ENCODE data around the gene S100A12.
"Not testable (repeated sequence)": the region's sequence is repeated elsewhere in the genome, so short reads cannot be mapped to it uniquely, and the experiment has no call there.

Gene S100A12

DNA sequence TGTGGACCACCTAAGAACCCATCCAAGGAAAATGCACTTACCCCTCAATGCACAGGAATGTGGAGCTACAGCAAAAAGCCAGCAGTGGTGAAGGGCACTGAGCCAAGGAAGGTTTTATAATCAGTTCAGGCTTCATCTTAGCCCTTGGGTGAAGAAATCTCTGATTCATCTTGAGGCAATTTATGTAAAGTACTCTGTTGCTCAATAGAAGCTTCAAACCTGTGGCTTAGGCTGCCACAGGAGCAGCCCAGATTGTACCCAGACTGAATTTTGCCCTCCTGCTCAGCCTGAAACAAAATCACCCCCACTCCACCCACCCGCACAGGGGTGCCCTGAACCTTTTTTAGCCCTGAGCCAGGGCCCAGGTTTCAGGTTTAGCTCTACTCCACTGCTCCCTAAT lies at the start of gene S100A12:
TSS of gene S100A12 (minus strand) at position 111 of the 400 bp plus-strand sequence. CDS start 1,029 bp downstream, outside the sequence.
- in situ Hi-C loops (cut with MboI; ENCODE audit: low sequenced_read_pairs) = no loop called here

DNA sequence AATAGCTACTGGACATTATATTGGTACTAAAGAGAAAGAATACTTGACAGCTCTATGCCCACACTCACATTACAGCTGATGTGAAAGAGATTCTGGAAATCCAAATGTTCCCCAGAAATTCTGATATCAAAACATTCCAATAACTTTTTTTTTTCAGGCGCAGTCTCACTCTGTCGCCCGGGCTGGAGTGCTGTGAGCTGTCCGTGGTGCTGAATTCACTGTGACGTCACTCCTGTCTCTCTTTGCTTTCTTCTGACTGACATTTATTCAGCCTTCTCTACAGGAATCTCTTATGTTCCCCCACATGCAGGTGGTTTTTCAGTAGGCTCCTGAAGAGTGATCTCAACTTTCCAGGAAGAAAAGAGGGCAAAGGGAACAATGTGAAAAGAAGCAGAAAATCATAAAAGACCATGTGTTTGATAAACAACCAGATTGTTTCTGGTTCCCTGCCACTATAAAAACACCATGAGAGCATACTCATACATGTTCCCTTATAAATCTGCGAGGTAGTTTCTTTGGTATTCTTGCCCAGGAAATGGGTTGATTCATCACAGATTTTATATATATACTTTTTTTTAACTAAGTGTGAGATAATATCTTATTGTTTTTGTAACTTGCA lies 47.1 kb upstream of the S100A12 start:
- in situ Hi-C loops (cut with MboI; ENCODE audit: low sequenced_read_pairs) = no loop called here

DNA sequence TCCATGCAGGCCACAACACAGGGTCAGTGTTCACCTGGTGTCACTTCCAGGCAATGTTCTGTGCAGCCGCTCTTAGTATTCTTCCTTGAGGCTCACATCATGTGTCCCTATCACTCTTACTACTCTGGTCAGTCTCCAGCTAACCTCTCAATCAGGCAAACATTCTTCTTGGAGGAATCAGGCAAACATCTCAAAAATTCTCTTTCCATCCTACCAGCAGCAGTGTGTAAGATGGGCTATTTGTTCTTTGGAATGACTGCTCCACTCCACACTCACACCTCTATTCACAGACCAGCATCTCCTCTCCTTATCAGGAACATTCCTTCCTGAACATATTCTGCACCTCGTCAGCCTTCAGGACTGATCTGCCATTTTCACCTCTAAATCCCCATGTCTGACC lies 44.9 kb upstream of the S100A12 start:
- in situ Hi-C loops (cut with MboI; ENCODE audit: low sequenced_read_pairs) = no loop called here

DNA sequence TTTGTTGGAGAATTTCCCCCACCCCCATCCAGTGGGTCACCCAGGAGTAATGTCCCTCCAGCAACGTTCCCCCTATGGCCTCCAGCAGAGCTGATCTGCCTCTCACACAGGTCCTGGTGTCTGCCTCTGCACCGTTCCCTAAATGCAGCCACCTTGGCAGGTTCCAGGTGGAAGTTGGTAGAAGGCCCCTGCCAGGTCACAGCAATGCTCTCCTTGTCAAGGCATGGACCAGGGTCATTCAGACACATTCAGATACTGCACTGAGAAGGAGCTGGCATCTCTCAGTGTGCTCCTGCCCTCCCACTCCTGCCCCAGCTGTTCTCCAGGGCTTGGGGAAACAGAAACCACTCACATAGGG lies 44.0 kb upstream of the S100A12 start:
- in situ Hi-C loops (cut with MboI; ENCODE audit: low sequenced_read_pairs) = not testable (repeated sequence)

DNA sequence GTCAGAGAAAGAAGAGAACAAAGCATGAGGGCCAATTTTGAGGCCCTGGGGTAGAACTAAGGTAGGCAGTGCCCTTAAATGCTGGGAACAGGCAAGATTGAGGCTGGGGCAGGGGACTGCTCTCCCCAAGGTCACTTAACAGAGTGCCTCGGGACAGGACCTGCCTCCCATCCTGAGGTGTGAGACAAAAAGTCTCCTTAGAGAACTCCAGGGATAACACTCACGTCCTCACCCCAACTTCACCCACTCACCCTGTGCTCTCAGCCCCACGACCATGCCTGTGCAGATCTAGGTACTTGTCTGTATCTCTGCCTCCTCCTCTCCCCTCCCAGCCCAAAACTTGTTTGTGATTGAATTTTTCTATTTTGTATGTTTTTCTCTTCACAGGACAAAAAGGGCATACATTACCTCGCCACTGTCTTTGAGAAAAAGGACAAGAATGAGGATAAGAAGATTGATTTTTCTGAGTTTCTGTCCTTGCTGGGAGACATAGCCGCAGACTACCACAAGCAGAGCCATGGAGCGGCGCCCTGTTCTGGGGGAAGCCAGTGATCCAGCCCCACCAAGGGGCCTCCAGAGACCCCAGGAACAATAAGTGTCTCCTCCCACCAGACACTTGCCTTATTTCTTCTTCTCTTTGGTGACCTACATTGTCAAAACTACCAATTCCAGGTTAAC lies 43.5 kb upstream of the S100A12 start:
- in situ Hi-C loops (cut with MboI; ENCODE audit: low sequenced_read_pairs) = not testable (repeated sequence)

DNA sequence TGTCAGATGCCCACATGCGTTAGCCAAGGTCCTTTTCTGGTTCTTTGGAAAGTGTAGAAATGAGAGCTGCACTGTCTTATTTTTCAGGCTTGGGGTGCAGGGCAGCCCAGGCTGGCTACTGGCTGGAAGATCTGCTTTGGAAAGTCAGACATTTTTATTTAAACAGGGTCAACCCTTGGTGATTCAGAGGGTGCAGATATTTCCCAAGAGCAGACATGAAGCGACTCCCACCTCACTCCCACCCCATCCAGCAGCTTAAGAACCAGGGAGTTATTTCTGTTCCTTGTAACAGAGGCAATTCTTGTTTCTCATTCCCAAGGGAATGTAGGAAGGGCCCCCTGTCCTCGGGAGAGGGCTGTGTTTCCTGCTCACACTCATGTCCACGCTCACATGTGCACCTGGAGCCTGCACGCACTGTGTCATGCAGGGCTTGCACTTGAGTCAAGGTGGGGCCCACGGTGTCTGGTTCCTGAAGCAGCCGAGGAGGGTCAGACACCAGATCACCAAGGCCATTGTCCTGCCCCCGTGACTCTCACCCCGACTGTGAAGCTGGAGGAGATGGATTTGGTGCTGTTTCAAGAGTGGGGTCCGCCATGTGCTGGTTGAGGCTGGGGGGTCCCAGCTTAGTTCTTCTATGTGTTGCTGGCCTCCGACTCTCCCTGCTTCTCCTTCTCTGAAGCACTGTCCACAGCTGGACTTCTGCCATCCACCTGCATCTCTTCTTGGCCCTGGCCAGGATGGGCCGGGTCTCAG lies 41.9 kb upstream of the S100A12 start:
- in situ Hi-C loops (cut with MboI; ENCODE audit: low sequenced_read_pairs) = no loop called here

DNA sequence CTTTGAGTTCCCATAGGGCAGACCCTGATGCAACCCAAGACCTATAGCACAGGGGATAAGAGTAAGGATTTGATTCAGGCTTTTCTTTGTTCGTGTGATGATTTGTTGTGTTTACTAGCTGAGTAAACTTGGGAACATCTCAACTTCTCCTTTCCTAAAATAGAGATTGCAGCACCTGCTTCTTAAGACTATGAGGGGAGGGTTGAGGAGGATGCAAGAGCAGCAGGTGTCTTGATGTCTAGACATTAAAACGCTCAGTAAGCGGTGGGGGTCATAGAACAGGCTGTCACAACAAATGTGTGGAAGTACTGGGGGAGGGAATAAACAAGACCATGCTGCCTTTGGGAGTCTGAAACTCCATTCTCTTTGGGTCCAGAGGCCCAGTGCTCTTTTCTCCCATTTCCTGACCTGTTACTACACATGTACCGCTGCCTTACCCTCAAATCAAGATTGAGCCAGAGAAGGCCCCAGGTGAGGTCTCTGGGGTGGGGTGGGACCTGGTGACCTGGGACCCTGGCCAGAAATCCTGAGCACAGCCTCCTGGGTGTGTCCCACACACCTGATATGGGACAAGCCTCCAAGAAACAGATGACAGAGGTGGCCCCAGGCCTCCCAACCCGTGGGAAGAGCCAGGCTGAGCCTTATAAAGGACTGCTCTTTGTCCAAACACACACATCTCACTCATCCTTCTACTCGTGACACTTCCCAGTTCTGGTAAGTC lies 40.6 kb upstream of the S100A12 start, which contains the start of gene S100A7A:
TSS of gene S100A7A (plus strand) at position 671 of the 721 bp plus-strand sequence. CDS start 1,563 bp downstream, outside the sequence.
- in situ Hi-C loops (cut with MboI; ENCODE audit: low sequenced_read_pairs) = no loop called here

DNA sequence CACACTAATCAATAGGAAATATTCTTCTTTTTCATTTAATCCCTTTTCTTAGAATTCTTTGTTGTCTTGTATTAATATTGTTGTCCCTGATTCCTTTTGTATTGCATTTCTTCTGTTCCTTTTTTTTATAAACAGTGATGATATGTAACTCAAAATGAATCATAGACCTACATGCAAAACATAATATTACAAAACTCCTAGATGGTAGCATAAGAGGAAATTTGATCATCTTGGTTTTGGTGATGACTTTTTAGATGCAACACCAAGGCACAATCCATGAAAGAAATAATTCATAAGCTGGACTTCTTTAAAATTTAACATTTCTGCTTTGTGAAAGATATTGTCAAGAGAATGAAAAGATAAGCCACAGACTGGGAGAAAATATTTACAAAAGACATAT lies 38.5 kb upstream of the S100A12 start:
- in situ Hi-C loops (cut with MboI; ENCODE audit: low sequenced_read_pairs) = not testable (repeated sequence)

DNA sequence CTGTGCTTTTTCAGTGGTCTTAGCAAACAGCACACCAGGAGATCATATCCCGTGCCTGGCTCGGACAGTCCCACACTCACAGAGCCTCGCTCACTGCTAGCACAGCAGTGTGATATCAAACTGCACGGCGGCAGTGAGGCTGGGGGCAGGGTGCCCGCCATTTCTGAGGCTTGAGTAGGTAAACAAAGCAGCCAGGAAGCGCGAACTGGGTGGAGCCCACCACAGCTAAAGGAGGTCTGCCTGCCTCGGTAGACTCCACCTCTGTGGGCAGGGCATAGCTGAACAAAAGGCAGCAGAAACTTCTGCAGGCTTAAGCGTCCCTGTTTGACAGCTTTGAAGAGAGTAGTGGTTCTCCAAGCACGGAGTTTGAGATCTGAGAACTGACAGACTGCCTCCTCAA lies 31.9 kb upstream of the S100A12 start:
- in situ Hi-C loops (cut with MboI; ENCODE audit: low sequenced_read_pairs) = not testable (repeated sequence)

DNA sequence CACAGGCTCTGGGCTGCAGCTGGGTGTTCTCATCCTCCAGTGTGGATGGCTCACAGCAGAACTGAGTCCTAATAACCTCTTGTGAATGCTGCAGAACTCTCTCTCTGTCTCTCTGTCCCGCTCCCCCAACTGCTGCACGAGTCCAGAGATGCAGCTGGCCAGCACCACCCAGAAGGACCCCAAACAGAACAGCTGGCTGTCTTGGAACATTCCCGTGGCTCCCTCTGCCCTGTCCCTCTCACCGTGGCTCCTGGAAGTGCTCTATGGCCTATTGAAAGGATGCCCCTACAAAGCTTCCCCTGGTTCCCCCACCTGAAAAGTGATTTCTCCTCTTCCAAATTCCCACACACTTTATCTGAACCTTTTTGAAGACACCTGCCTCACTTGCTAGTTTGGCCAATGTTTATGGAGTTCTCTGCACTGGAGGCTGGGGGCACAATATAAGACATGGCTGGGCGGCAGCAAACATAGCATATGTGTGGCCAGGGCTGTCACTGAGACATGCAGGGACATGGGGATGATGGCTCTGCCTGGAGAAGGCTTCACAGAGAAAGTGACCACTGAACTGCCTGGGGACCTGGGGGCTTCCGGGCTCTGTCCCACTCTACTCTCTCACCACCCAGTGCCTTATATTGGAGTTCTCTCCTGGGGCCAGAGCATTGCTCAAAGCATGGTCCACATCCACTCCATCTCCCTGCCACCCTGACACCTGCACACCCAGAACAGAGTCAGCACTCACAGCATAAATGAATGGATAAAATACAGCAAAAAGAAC lies 30.6 kb upstream of the S100A12 start:
- in situ Hi-C loops (cut with MboI; ENCODE audit: low sequenced_read_pairs) = not testable (repeated sequence)

DNA sequence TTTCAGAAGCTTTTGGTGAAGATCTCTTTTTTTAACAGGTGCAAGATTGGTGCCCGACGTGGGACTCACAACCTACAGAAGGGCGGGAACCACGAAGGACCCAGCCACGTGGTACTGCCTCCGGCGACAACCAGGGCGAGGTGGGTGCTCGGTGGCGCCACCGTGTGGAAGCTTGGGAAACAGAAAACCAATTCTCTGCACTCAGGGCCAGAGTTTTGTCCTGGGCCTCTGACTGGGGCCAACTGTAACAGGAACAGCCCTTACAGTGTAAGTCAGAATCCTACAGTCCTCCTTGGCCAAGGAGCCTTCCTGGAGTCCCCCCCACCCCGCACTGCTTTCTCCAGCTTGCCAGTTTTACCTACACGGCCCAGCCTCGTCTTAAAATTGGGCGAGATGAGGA lies 29.3 kb upstream of the S100A12 start:
- in situ Hi-C loops (cut with MboI; ENCODE audit: low sequenced_read_pairs) = no loop called here

DNA sequence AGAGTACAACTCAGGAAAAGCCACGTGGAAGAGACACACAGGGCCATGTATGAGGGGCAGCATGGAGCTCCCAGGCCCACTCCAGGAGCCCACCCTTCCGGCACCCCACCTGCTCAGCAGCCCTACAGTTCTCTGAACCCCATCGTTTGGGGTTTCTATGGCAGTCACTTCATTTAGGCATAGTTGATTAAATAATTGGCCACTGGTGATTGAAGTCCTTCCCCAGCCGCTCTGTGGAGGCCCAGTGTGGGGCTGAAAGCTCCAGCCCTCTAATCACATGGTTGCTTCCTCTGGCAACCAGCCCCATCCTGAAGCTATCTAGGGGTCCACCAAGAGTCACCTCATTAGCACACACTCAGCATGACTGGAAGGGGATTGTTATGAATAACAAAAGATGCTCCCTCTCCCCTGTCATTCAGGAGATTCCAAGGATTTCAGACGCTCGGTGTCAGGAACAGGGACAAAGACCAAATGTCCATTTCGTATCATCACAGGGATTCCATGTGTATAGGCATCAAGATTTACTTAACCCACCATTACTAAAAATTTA lies 28.7 kb upstream of the S100A12 start:
- in situ Hi-C loops (cut with MboI; ENCODE audit: low sequenced_read_pairs) = no loop called here

DNA sequence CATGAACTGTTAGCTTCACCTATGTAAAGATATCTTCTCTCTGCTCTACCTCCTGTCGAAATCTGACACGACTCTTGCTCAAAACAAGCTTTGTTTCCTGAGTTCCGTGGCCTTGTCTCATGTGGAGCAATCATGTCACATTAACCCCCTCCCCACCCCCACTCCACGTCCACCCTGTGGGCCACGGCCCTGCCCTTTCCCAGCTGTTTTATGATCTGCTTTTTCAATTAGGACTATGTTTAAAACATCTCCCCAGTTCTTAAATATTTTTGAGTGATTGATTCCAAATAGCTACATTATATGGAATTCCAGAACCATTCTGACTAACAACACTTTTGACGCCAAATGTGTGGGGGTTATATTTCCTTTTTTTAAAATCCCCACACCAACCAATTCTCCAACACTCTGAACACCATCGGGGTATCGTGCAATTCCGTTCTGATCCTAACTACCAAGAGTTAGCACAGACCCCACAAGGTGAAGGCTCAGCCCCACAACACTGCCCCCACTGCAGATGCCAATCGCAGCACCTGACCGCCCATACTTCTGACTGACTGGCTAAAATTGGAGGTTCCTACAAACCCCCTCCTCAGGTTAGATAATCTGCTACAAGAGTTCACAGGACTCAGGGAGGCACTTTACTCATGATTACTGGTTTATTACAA lies 28.1 kb upstream of the S100A12 start:
- in situ Hi-C loops (cut with MboI; ENCODE audit: low sequenced_read_pairs) = no loop called here

DNA sequence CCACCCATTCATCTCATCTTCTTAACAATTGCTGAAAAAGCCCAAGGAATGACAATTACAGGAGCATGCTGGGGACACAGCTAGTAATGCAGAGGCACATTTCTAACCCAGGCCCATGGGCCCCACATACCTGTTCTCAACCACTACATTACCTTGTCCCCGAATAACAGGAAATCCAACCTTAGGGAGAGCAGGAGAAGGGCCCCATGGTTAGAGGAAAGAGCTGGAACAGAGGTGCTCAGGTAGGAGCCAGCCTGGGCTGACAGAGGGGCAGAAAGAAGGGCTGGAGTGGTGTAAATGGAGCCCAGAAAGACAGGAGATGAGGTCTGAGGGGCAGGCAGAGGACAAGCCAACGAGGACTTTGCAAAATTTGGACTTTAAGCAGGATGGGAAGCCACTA lies 26.8 kb upstream of the S100A12 start:
- in situ Hi-C loops (cut with MboI; ENCODE audit: low sequenced_read_pairs) = no loop called here

DNA sequence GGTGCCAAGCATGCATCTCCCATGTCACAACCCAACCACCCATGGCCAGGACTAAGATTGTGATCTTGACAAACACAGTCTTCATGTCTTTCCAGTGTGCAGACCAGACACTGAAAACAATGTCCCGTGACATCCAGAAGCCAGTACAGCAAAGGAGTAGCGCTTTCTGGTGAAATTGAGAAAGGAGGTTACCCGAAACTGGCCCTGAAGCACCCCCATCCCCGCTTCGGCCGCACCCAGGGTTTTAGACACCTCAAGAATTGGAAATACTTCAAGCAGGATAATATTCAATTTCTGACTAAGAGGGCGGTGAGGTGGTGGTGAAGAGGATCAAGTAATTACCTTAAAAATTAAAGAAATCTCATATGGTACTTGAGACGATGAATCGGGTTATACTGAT lies 26.0 kb upstream of the S100A12 start:
- in situ Hi-C loops (cut with MboI; ENCODE audit: low sequenced_read_pairs) = no loop called here

DNA sequence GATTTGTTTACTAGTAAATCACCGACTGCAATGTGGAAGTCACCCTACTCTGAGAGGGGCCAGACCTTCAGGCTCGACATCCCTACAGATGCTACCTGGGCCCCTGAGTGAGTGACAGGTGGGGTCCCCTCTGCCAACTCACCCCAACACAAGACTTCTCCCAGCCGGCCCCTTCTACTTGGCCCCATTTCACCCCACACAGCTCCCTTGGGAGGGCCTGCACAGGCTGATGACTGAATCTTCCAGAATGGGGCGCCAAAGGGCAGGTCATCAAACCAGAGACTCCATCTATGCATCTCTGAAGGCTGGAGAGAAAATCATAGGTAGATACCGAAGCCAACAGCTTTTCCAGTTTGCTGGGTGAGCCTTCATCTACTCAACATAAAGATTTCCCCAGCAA lies 24.8 kb upstream of the S100A12 start:
- in situ Hi-C loops (cut with MboI; ENCODE audit: low sequenced_read_pairs) = no loop called here

DNA sequence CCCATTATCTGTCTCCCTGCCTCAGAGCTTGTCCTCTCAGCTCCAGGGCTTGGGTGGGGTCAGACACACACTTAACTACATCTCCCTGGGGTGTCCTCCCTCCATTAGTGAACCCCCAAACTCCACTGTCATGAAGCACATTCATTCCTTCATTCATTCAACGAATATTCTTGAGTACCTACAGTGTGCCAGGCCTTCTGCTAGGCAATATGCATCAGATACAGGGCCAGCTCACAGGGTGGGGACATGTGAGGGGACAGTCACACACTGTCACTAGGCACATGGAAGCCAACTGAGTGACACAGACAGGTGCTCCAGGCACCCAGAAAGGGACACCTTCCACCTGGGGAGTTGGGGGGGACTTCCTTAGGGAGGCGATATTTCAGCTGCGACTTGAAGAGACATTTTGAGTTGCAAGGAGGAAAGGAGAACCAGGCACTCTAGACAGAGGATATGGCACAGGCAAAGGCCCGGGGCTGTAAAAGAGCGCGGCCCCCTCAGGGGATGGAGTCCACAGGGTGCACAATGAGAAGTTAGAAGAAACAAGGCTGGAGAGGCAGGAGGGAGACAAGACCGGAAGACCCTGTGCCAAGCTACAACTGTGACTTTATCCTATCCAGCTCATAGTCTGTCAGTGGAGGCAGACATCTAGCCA lies 24.1 kb upstream of the S100A12 start:
- in situ Hi-C loops (cut with MboI; ENCODE audit: low sequenced_read_pairs) = no loop called here

DNA sequence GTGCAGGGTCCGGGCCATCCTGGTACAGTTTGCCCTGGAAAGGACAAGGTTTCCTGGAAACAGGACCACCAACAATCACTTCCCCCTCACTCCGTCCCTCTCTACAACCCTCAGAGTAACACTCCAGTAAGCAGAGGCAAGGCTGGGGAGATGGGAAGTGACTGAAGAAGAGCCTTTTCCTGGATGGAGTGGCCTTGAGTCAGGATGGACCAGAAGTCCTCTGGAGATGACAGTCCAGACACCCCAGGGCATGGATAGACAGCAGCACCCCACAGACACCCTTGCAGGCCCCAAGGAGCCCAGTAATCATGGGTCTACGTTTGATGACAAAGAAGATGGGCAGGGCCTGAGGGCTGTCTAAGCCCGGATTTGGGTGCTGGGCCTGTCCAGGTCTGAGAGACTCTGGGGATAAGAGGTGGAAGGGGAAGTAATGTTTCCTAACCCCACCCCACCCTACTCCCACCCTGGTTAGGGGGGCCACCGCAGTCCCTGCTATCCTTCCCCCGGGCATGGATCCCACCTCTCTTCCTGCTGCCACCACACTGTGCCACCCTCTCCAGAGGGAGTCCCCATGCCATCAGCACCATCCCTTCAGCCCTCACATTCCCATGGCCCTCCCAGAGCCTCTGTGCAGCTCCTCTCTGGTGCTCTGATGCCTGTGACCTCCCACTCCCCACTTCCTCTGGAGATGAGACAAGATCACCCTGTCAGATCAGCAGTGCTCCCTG lies 22.7 kb upstream of the S100A12 start:
- in situ Hi-C loops (cut with MboI; ENCODE audit: low sequenced_read_pairs) = no loop called here
